Peyer's patch (tissue), 4 donors: ENCODE measurements around the gene USO1.

Experiments used
- CTCF ChIP-seq, 6 experiments: fragments of 450-650 bp in 4 of 6; fragments of 200-600 bp in 2 of 6; sonication (generic) in 1 of 6; IDR thresholded peaks; one replicate each; pipeline ENCODE4 v1.5.1; 2017 to 2019; ENCODE audit warnings: antibody characterized with exemption in 6 of 6, mild to moderate bottlenecking in 3 of 6, moderate library complexity in 1 of 6
- POLR2A ChIP-seq, 2 donors: fragments of 450-650 bp; IDR thresholded peaks; one replicate each; pipeline ENCODE4 v1.5.1; 2017; ENCODE audit warnings: antibody characterized with exemption in 2 of 2, mild to moderate bottlenecking in 2 of 2, moderate library complexity in 2 of 2

- TF ChIP-seq CTCF (IDR thresholded peaks at IDR 0.05): no peak
- TF ChIP-seq POLR2A (IDR thresholded peaks at IDR 0.05): no peak
These were observed 21.4 kb downstream of the USO1 start for GRCh38 chr4:75745721-75746199.
